Measurements from ENCODE around the gene ATP8A2. TPM values are rescaled to one million over a fixed set of nuclear protein-coding genes. Genes with fewer than 3 reads are reported as not detected.

The ATP8A2 gene
- total RNA-seq, 2 experiments from 2014 or later: not detected

GRCh38 chr13:25468325-25469168, 96.8 kb downstream of the ATP8A2 start:
- no peaks in the 10 kb centered on the region for H4K20me1 ChIP-seq (ENCODE audit: insufficient read depth, low read length)
- ChIA-PET CTCF (ENCODE audit: unreplicated experiment) (no interaction called here), POLR2A (interaction anchor here (0.6 kb wide), 1 partner anchor 18 kb away, joined by 3 read pairs; no protein-coding TSS in a partner anchor)
- no peak overlapping the region for H2AFZ ChIP-seq (ENCODE audit: low read length)
- no peaks in the 10 kb centered on the region for H3K9me3 ChIP-seq (ENCODE audit: low read length)
- H3K9me2 ChIP-seq (ENCODE audit: insufficient read depth, low read length): no peaks in the 10 kb centered on the region
- no peak overlapping the region for H3K27ac ChIP-seq (ENCODE audit: low read depth, low read length, poor library complexity, severe bottlenecking)
- no peak overlapping the region for H3K4me2 ChIP-seq (ENCODE audit: low read length)
- no TSS peak for BruUV-seq (replicated peaks)
- intact Hi-C loops (cut with micrococcal nuclease; ENCODE audit: unreplicated experiment): no loop called here
- TF ChIP-seq, protein P1, sequence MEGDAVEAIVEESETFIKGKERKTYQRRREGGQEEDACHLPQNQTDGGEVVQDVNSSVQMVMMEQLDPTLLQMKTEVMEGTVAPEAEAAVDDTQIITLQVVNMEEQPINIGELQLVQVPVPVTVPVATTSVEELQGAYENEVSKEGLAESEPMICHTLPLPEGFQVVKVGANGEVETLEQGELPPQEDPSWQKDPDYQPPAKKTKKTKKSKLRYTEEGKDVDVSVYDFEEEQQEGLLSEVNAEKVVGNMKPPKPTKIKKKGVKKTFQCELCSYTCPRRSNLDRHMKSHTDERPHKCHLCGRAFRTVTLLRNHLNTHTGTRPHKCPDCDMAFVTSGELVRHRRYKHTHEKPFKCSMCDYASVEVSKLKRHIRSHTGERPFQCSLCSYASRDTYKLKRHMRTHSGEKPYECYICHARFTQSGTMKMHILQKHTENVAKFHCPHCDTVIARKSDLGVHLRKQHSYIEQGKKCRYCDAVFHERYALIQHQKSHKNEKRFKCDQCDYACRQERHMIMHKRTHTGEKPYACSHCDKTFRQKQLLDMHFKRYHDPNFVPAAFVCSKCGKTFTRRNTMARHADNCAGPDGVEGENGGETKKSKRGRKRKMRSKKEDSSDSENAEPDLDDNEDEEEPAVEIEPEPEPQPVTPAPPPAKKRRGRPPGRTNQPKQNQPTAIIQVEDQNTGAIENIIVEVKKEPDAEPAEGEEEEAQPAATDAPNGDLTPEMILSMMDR (conservative IDR thresholded peaks at IDR 0.05; ENCODE audit: low read length): no peak
- H3K4me1 ChIP-seq (ENCODE audit: insufficient read depth, low read length, poor library complexity, severe bottlenecking): no peaks in the 10 kb centered on the region
- no peak overlapping the region for H3K4me3 ChIP-seq (ENCODE audit: low read depth, low read length, poor library complexity, severe bottlenecking)
- H3K79me2 ChIP-seq (ENCODE audit: insufficient read depth, low read depth, low read length): no peaks in the 10 kb centered on the region
- no peaks in the 10 kb centered on the region for H3K36me3 ChIP-seq (ENCODE audit: insufficient read depth, low read length)
- DNase-seq (ENCODE audit: low spot score): no peak

DNA sequence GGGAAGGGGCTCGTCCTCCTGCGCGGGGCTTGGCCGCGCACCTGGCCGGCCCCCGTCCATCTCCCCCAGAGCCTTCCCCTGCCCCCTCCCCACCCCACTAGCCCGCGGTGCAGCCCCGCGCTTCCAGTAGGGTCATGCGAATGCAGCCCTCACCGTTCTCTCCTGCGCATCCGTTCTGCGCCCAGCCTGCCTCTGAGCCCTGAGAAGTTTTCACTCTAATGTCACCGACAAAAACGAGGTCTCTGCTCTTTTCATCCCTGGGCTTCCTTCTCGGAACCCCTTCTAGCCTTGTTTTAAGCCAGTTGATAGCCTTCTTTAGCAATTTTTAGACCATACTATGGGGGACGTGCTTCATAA, 97.4 kb downstream of the ATP8A2 start:
- H3K79me2 ChIP-seq (ENCODE audit: insufficient read depth, low read depth, low read length): no peaks in the 10 kb centered on the region
- no peaks in the 10 kb centered on the region for H3K4me1 ChIP-seq (ENCODE audit: insufficient read depth, low read length, poor library complexity, severe bottlenecking)
- DNase-seq (ENCODE audit: low spot score): no peak
- intact Hi-C loops (cut with micrococcal nuclease; ENCODE audit: unreplicated experiment): no loop called here
- no peaks in the 10 kb centered on the region for H3K9me3 ChIP-seq (ENCODE audit: low read length)
- H4K20me1 ChIP-seq (ENCODE audit: insufficient read depth, low read length): no peaks in the 10 kb centered on the region
- no peak overlapping the region for H3K4me2 ChIP-seq (ENCODE audit: low read length)
- H2AFZ ChIP-seq (ENCODE audit: low read length): no peak overlapping the region
- H3K36me3 ChIP-seq (ENCODE audit: insufficient read depth, low read length): no peaks in the 10 kb centered on the region
- ChIA-PET CTCF (ENCODE audit: unreplicated experiment) (no interaction called here), POLR2A (interaction anchor here (0.6 kb wide), 1 partner anchor 19 kb away, joined by 3 read pairs; no protein-coding TSS in a partner anchor)
- TF ChIP-seq EZH2phosphoT487 (IDR thresholded peaks at IDR 0.05; ENCODE audit: borderline replicate concordance, low read depth, low read length): no peak
- TF ChIP-seq, protein P1 (conservative IDR thresholded peaks at IDR 0.05; ENCODE audit: low read length): no peak
- BruUV-seq (replicated peaks): no TSS peak
- no peak overlapping the region for H3K4me3 ChIP-seq (ENCODE audit: low read depth, low read length, poor library complexity, severe bottlenecking)
- H3K27ac ChIP-seq (ENCODE audit: low read depth, low read length, poor library complexity, severe bottlenecking): no peak overlapping the region
- no peaks in the 10 kb centered on the region for H3K9me2 ChIP-seq (ENCODE audit: insufficient read depth, low read length)

GRCh38 chr13:25473864-25474263, 102.1 kb downstream of the ATP8A2 start:
- no peak for DNase-seq (ENCODE audit: low spot score)
- Histone ChIP-seq H3K4me3 (ENCODE audit: low read depth, low read length, poor library complexity, severe bottlenecking) (no peak overlapping the region), H3K9me2 (ENCODE audit: insufficient read depth, low read length) (no peaks in the 10 kb centered on the region), H3K36me3 (ENCODE audit: insufficient read depth, low read length) (no peaks in the 10 kb centered on the region), H3K79me2 (ENCODE audit: insufficient read depth, low read depth, low read length) (no peaks in the 10 kb centered on the region), H3K4me1 (ENCODE audit: insufficient read depth, low read length, poor library complexity, severe bottlenecking) (no peaks in the 10 kb centered on the region), H2AFZ (ENCODE audit: low read length) (no peak overlapping the region), H4K20me1 (ENCODE audit: insufficient read depth, low read length) (no peaks in the 10 kb centered on the region), H3K27ac (ENCODE audit: low read depth, low read length, poor library complexity, severe bottlenecking) (no peak overlapping the region), H3K4me2 (ENCODE audit: low read length) (no peak overlapping the region), H3K9me3 (ENCODE audit: low read length) (no peaks in the 10 kb centered on the region)
- no TSS peak for BruUV-seq (replicated peaks)
- POLR2A ChIA-PET: no interaction called here
- intact Hi-C loops (cut with micrococcal nuclease; ENCODE audit: unreplicated experiment): no loop called here
- TF ChIP-seq EZH2phosphoT487 (IDR thresholded peaks at IDR 0.05; ENCODE audit: borderline replicate concordance, low read depth, low read length): no peak
- TF ChIP-seq, protein P1 (conservative IDR thresholded peaks at IDR 0.05; ENCODE audit: low read length): no peak
- CTCF ChIA-PET (ENCODE audit: unreplicated experiment): interaction anchor here (0.6 kb wide), 1 partner anchor 1818 kb away, joined by 3 read pairs; no protein-coding TSS in a partner anchor

Data from OCI-LY7 (cell line).